SK-N-SH treated with all-trans-retinoic acid at 6 μM for 48 hours (cell line): ENCODE data around the gene MINDY4.

Experiments used
- ATAC-seq: fragments of 200-7000 bp; cut with Tn5 transposase; 3 replicates; pipeline ENCODE4 v1.9.1; 2020; ENCODE audit warnings: mild to moderate bottlenecking, moderate library complexity
- ARNTL ChIP-seq: fragments of 450-650 bp; formaldehyde crosslinking; IDR thresholded peaks from 2 replicates; pipeline ENCODE4 v1.5.0; 2020; ENCODE audit warnings: low read depth, mild to moderate bottlenecking, moderate library complexity, borderline replicate concordance
- BACH2 ChIP-seq: fragments of 250-450 bp; sonication (Bioruptor Pico); IDR thresholded peaks from 2 replicates; pipeline ENCODE4 v1.9.0; 2021; ENCODE audit warnings: mild to moderate bottlenecking, borderline replicate concordance
- CSDC2 ChIP-seq: fragments of 250-450 bp; sonication (Bioruptor Pico); IDR thresholded peaks from 2 replicates; pipeline ENCODE4 v1.5.0; 2020; ENCODE audit warnings: mild to moderate bottlenecking, moderate library complexity
- ESRRG ChIP-seq: fragments of 250-450 bp; sonication (Bioruptor Pico); IDR thresholded peaks from 2 replicates; pipeline ENCODE4 v1.6.1; 2021; ENCODE audit warnings: mild to moderate bottlenecking
- ISL1 ChIP-seq: fragments of 250-450 bp; sonication (Bioruptor Pico); IDR thresholded peaks from 2 replicates; pipeline ENCODE4 v2.1.2; 2022; ENCODE audit warnings: mild to moderate bottlenecking, moderate library complexity
- PPARA ChIP-seq: fragments of 250-450 bp; sonication (Bioruptor Pico); IDR thresholded peaks from 2 replicates; pipeline ENCODE4 v1.5.0; 2020; ENCODE audit warnings: mild to moderate bottlenecking, borderline replicate concordance
- RARB ChIP-seq: fragments of 250-450 bp; sonication (Bioruptor Pico); IDR thresholded peaks from 2 replicates; pipeline ENCODE4 v1.8.0; 2021; ENCODE audit warnings: mild to moderate bottlenecking, moderate library complexity
- SNAI2 ChIP-seq: fragments of 250-450 bp; sonication (Bioruptor Pico); IDR thresholded peaks from 2 replicates; pipeline ENCODE4 v1.5.0; 2020; ENCODE audit warnings: mild to moderate bottlenecking, moderate library complexity
- TCF4 ChIP-seq: fragments of 250-450 bp; sonication (Bioruptor Pico); IDR thresholded peaks from 2 replicates; pipeline ENCODE4 v1.8.0; 2021; ENCODE audit warnings: mild to moderate bottlenecking, moderate library complexity, borderline replicate concordance
- TOX ChIP-seq: fragments of 250-450 bp; sonication (Bioruptor Pico); IDR thresholded peaks from 2 replicates; pipeline ENCODE4 v1.8.0; 2021; ENCODE audit warnings: mild to moderate bottlenecking, moderate library complexity, borderline replicate concordance
- ZC3H10 ChIP-seq: fragments of 250-450 bp; sonication (Bioruptor Pico); IDR thresholded peaks from 2 replicates; pipeline ENCODE4 v1.5.1; 2021; ENCODE audit warnings: mild to moderate bottlenecking, moderate library complexity
- ZFP3 ChIP-seq: fragments of 250-450 bp; sonication (Bioruptor Pico); IDR thresholded peaks from 2 replicates; pipeline ENCODE4 v1.5.0; 2020; ENCODE audit warnings: mild to moderate bottlenecking, moderate library complexity
- ZFP30 ChIP-seq: fragments of 450-650 bp; formaldehyde crosslinking; IDR thresholded peaks from 2 replicates; pipeline ENCODE4 v1.5.0; 2022; ENCODE audit warnings: mild to moderate bottlenecking, moderate library complexity
- ZNF565 ChIP-seq: fragments of 450-650 bp; formaldehyde crosslinking; conservative IDR thresholded peaks from 2 replicates; pipeline ENCODE4 v1.5.0; 2020; ENCODE audit warnings: low read depth, mild to moderate bottlenecking, moderate library complexity
- ZNF70 ChIP-seq: fragments of 450-650 bp; formaldehyde crosslinking; IDR thresholded peaks from 2 replicates; pipeline ENCODE4 v1.5.0; 2020; ENCODE audit warnings: mild to moderate bottlenecking, moderate library complexity
- ZNF8 ChIP-seq: fragments of 450-650 bp; formaldehyde crosslinking; IDR thresholded peaks from 2 replicates; pipeline ENCODE4 v1.5.0; 2020; ENCODE audit warnings: mild to moderate bottlenecking, moderate library complexity
- TF ChIP-seq, protein P1 (sequence below): fragments of 250-450 bp; sonication (Bioruptor Pico); IDR thresholded peaks from 2 replicates; pipeline ENCODE4 v1.5.1; 2021; ENCODE audit warnings: mild to moderate bottlenecking, moderate library complexity
- TF ChIP-seq, protein P2 (sequence below): fragments of 250-450 bp; sonication (Bioruptor Pico); IDR thresholded peaks from 2 replicates; pipeline ENCODE4 v1.5.0; 2020; ENCODE audit warnings: mild to moderate bottlenecking, moderate library complexity
- TF ChIP-seq, protein P3 (sequence below): fragments of 250-450 bp; sonication (Bioruptor Pico); IDR thresholded peaks from 2 replicates; pipeline ENCODE4 v1.5.1; 2020; ENCODE audit warnings: low read depth, mild to moderate bottlenecking, moderate library complexity
- TF ChIP-seq, protein P4 (sequence below): fragments of 250-450 bp; sonication (Bioruptor Pico); IDR thresholded peaks from 2 replicates; pipeline ENCODE4 v1.8.0; 2020; ENCODE audit warnings: mild to moderate bottlenecking, moderate library complexity, borderline replicate concordance

MINDY4 gene

DNA sequence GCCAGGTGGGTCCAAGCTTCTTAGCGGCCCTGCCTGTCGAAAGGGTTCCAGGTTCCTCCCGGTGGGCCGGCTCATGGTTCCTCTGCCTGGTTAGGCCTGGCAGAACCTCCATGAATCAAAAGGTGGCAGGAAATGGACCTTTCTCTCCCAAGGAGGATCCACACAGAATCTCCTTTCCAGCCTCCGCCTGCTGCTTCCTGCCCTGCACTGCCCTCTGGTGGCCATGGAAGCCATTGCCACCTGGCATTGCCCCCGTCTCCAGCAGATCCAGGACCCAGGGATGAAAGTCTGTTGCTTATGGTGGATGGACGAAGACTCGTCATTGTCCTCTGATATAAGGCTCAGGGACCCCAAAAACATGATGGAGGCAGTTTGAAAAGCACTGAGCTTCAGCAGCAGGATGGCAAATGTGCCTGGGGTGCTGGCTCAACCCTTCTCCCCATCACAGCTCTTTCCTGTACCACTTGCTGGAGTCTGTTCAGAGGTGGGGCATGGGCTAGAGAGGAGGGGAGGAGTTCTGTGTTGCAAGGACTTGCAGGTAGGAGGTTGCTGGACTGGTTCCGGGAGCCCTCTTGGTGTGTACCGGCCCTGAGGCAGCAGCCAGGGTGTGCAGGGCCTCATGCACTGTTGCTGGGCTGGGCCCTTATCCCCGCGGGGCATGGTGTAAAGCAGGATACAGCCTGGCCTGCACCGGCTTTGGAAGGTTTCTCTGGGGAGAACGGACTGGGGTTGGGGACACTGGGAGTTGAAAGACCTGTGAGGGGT lies 30.6 kb upstream of the MINDY4 start:
- peak; percentile 94 for ATAC-seq
- TF ChIP-seq, protein P1, sequence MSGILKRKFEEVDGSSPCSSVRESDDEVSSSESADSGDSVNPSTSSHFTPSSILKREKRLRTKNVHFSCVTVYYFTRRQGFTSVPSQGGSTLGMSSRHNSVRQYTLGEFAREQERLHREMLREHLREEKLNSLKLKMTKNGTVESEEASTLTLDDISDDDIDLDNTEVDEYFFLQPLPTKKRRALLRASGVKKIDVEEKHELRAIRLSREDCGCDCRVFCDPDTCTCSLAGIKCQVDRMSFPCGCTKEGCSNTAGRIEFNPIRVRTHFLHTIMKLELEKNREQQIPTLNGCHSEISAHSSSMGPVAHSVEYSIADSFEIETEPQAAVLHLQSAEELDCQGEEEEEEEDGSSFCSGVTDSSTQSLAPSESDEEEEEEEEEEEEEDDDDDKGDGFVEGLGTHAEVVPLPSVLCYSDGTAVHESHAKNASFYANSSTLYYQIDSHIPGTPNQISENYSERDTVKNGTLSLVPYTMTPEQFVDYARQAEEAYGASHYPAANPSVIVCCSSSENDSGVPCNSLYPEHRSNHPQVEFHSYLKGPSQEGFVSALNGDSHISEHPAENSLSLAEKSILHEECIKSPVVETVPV (CRISPR knock-in tag), result no peak
- TF ChIP-seq ZC3H10 (CRISPR knock-in tag) (no peak), ARNTL (CRISPR knock-in tag) (no peak), ZFP30 (CRISPR knock-in tag) (no peak), SNAI2 (no peak), ISL1 (CRISPR knock-in tag) (no peak), TOX (CRISPR knock-in tag) (no peak), TCF4 (CRISPR knock-in tag) (no peak; the same call in 1 of the 2 replicates), BACH2 (CRISPR knock-in tag) (no peak), CSDC2 (no peak), ZNF8 (CRISPR knock-in tag) (no peak), ZNF70 (CRISPR knock-in tag) (no peak), ESRRG (no peak), PPARA (CRISPR knock-in tag) (no peak)
- TF ChIP-seq, protein P2, sequence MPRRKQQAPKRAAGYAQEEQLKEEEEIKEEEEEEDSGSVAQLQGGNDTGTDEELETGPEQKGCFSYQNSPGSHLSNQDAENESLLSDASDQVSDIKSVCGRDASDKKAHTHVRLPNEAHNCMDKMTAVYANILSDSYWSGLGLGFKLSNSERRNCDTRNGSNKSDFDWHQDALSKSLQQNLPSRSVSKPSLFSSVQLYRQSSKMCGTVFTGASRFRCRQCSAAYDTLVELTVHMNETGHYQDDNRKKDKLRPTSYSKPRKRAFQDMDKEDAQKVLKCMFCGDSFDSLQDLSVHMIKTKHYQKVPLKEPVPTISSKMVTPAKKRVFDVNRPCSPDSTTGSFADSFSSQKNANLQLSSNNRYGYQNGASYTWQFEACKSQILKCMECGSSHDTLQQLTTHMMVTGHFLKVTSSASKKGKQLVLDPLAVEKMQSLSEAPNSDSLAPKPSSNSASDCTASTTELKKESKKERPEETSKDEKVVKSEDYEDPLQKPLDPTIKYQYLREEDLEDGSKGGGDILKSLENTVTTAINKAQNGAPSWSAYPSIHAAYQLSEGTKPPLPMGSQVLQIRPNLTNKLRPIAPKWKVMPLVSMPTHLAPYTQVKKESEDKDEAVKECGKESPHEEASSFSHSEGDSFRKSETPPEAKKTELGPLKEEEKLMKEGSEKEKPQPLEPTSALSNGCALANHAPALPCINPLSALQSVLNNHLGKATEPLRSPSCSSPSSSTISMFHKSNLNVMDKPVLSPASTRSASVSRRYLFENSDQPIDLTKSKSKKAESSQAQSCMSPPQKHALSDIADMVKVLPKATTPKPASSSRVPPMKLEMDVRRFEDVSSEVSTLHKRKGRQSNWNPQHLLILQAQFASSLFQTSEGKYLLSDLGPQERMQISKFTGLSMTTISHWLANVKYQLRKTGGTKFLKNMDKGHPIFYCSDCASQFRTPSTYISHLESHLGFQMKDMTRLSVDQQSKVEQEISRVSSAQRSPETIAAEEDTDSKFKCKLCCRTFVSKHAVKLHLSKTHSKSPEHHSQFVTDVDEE (CRISPR knock-in tag), result no peak
- TF ChIP-seq, protein P3, sequence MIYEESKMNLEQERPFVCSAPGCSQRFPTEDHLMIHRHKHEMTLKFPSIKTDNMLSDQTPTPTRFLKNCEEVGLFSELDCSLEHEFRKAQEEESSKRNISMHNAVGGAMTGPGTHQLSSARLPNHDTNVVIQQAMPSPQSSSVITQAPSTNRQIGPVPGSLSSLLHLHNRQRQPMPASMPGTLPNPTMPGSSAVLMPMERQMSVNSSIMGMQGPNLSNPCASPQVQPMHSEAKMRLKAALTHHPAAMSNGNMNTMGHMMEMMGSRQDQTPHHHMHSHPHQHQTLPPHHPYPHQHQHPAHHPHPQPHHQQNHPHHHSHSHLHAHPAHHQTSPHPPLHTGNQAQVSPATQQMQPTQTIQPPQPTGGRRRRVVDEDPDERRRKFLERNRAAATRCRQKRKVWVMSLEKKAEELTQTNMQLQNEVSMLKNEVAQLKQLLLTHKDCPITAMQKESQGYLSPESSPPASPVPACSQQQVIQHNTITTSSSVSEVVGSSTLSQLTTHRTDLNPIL, result no peak

DNA sequence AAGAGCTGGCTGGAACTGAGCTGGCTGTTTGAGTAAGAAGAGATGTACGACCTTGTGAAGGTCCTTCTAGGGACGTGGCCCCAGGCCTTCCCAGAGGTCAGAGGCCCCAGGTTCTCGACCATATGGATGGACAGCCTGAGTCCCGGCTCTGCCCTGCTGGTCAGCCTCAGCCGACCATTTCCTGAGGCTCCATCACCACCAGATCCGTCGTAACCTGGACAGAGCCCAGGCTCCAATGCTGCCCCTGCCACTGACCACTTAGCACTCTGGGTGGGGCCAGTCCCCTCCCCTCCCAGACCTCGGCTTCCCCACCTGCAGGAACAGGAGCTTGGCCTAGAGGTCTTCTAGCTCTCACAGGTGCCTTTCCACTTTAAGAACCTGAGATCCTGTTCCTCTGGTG lies 29.9 kb upstream of the MINDY4 start:
- no peak for TF ChIP-seq ISL1 (CRISPR knock-in tag)
- no peak for TF ChIP-seq PPARA (CRISPR knock-in tag)
- no peak for TF ChIP-seq RARB (CRISPR knock-in tag)
- TF ChIP-seq ZC3H10 (CRISPR knock-in tag), result no peak
- TF ChIP-seq TCF4 (CRISPR knock-in tag), result no peak
- TF ChIP-seq ARNTL (CRISPR knock-in tag), result no peak
- TF ChIP-seq, protein P1 (CRISPR knock-in tag), result no peak
- TF ChIP-seq, all 23 proteins: peak for 0
- no peak for ATAC-seq

- TF ChIP-seq, protein P1 (CRISPR knock-in tag), result no peak
These were observed 27.7 kb upstream of the MINDY4 start for GRCh38 chr7:30743371-30744074.

DNA sequence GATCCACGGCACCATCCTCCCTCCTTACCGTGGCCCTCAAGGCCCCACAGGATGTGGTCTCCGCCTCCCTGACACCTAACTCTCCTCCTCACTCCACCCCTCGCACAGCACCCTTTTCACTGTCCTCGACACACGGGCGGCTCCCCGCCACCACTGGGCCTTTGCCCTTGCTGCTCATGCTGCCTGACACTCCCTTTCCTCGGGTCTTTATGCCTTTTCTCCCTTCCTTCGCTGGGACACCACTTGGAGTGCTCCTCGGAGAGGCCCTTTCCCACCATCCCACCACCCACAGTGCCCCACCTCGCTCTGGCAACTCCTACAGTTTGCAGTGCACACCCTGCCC lies 27.2 kb upstream of the MINDY4 start:
- no peak for ATAC-seq
- no peak for TF ChIP-seq ZFP3 (CRISPR knock-in tag)
- no peak for TF ChIP-seq ESRRG
- no peak for TF ChIP-seq PPARA (CRISPR knock-in tag)
- TF ChIP-seq ZNF565 (CRISPR knock-in tag), result no peak
- TF ChIP-seq ARNTL (CRISPR knock-in tag), result no peak
- TF ChIP-seq SNAI2, result no peak
- TF ChIP-seq, protein P2 (CRISPR knock-in tag), result no peak
- no peak for TF ChIP-seq ZNF8 (CRISPR knock-in tag)
- TF ChIP-seq TCF4 (CRISPR knock-in tag), result no peak
- TF ChIP-seq, protein P4, sequence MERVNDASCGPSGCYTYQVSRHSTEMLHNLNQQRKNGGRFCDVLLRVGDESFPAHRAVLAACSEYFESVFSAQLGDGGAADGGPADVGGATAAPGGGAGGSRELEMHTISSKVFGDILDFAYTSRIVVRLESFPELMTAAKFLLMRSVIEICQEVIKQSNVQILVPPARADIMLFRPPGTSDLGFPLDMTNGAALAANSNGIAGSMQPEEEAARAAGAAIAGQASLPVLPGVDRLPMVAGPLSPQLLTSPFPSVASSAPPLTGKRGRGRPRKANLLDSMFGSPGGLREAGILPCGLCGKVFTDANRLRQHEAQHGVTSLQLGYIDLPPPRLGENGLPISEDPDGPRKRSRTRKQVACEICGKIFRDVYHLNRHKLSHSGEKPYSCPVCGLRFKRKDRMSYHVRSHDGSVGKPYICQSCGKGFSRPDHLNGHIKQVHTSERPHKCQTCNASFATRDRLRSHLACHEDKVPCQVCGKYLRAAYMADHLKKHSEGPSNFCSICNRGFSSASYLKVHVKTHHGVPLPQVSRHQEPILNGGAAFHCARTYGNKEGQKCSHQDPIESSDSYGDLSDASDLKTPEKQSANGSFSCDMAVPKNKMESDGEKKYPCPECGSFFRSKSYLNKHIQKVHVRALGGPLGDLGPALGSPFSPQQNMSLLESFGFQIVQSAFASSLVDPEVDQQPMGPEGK (CRISPR knock-in tag), result no peak
- TF ChIP-seq ZNF70 (CRISPR knock-in tag), result no peak

More at GRCh38 chr7:30743371-30744074, 27.7 kb upstream of the MINDY4 start:
- peak; percentile 56 for ATAC-seq
